GM18507 (cell line): Measurements from ENCODE around the gene PRKN.

Experiments used
- DNase-seq: peaks from one replicate; pipeline ENCODE4 v3.0.0; 2011; ENCODE audit warnings: low read depth; ENCODE audit not compliant: insufficient read length; ENCODE audit errors: extremely low spot score
- FAIRE-seq: peaks from 2 replicates; lab custom pipeline; 2011; peaks lifted over from hg19 to GRCh38; lab: Jason Lieb, UNC

Gene PRKN

GRCh38 chr6:162630069-162630468, 97.5 kb downstream of the PRKN start:
- FAIRE-seq (no peak), DNase-seq (no peak)

DNA sequence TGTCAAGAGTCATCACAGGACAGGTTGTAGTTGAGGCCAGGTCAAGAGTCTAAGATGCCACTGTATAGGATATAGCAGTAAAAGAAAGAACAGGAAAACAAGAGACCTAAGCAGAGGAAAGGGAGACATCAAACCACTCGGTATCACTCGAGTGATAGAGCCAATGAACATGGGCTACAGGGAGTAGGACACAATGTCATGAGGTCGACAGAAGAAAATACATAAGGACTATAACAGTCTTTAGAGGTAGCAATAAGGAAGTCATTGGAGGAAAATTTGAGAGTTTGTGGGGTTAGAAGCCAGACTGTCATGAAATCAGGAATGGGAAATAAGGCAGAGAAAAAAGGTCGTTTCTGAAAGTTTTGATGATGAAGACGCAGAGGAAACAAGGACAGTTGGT, 99.7 kb downstream of the PRKN start:
- FAIRE-seq (no peak), DNase-seq (no peak)

DNA sequence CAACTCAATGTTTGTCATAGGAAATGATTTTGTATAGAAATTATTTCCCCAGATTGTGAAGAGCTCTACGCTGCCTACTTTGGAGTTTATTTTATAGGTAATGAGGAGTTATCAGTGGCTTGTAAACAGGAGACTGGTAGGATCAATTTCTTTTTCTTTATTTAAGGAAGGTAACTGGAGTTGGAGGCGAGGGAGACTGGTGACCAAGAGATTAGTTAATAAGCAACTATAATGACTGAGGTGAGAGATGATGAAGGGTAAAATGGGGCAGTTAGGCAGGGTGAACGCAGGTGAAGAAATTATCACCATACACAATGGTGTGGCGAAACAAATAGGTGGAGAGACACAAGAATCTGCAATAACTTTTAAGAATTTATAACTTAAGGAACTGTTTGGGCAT, 100.2 kb downstream of the PRKN start:
- FAIRE-seq: no peak

GRCh38 chr6:162626869-162627268, 100.7 kb downstream of the PRKN start:
- FAIRE-seq (no peak), DNase-seq (no peak)

More for the DNA sequence above, 100.2 kb downstream of the PRKN start:
- no peak for DNase-seq

DNA sequence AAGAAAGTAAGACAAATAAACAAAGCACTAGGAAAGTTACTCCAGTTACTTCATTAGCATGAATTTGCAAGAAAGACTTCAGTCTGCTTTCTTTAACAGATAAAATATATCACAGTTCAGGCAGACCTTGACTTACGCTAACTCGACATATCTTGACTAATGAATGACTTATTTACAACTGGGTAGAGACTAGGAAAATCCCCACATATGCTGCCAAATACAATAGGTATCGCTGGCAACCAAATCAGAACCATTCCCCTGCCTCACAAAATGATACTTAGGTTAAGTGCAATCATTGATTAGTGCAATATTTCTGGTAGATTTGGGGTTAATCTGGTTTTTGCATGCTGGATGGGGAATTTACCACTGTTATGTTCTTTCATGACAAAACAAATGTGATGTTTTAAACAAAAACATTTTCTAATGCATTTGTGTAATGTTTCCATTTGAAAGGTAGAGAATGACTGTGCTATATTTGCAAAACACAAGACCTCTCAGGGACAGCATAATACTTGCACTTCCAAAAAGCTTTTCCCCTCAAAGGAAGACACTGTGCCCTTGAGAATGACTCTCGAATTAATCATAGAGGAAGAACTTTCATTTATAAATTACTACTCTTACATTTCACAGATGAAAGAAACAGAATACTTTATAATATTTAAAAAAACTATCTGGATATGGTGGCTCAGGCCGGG, 101.6 kb downstream of the PRKN start:
- no peak for DNase-seq

DNA sequence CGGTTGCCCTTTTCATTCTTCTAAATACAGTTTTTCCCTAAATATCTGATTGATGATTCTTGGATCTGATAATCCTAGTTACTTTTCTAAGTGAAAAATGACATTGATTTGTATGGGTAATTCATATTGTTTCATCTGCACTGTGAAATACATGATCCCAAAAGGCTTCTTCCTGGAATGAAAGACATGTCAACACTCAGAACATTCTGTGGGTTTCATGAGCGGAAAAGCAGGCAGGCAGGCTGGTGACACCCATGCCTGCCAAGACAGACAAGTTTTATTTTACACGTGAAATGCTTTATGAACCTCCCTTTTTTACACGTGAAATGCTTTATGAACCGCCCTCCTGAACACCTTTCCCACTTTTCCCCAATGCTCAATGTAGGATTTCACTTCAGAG, 105.0 kb downstream of the PRKN start:
- DNase-seq: no peak
- no peak for FAIRE-seq

More for the DNA sequence above, 101.6 kb downstream of the PRKN start:
- FAIRE-seq: no peak

- DNase-seq: no peak
Observed at GRCh38 chr6:162621246-162621645, 106.3 kb downstream of the PRKN start.

GRCh38 chr6:162620073-162620472, 107.5 kb downstream of the PRKN start:
- FAIRE-seq (no peak), DNase-seq (no peak)

More at GRCh38 chr6:162621246-162621645, 106.3 kb downstream of the PRKN start:
- no peak for FAIRE-seq

DNA sequence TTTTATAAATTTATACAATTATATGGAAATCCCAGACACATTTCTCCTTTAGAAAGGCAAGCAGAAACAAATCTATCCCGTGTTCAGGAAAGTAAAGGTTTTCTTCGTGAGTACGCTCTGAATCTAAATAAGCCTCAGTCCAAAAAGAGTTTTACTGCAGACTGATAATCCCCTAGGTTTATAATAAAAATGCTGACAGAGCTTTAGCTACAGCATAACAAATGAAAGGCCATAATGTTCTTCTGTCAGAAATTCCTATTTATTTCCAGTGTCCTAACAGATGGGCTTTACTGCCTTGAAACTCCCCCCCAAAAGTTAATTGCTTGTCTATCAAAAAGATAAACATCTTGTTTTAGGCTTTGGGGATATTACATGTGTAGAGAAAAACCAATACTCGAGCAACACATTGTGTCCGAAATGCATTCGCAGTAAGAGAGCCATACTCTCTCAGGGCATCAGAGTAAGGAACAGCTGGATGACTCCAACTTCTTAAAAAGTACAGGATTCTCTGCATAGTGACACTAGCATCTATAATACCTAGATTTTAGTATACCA, 109.0 kb downstream of the PRKN start:
- FAIRE-seq (no peak), DNase-seq (no peak)

GRCh38 chr6:162615016-162615705, 112.4 kb downstream of the PRKN start:
- DNase-seq (no peak), FAIRE-seq (no peak)

- FAIRE-seq (no peak), DNase-seq (no peak)
Observed at GRCh38 chr6:162613310-162613709, 114.3 kb downstream of the PRKN start.

DNA sequence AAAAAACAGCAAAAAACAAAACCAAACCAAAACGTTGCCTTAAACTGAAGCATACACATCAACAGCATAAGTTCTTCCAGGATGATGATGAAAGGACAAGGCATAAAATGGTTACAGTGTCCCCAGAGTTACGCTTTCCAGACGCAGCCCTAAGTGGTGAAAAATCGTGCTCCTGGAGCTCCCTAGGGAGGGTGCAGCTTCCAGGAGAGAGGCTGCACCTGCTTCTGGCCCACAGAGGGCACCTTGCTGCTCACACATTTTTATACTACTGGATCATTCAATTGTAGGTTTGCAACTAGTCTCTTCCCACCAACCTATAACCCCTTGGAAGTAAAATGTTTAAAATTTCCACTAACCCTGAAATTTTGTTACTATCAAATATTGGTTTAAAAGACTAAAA, 115.0 kb downstream of the PRKN start:
- DNase-seq (no peak), FAIRE-seq (no peak)

DNA sequence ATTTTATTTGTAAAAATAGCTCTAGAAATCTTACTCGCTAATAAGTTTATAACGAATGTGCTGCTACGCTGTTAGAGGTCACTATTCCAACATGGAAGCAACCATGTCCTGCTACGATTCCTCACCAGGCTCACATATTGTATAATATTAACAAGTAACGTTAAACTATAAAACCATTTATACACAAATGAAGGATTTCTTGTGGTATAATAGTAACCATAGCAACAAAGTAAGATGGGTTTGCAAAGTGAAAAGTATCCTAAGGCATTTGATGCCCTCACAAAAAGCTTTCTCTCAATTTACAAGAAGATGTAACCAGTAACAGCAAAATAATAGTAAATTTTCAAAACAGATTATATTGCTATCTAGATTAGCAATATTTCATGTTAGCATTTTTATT, 117.2 kb downstream of the PRKN start:
- FAIRE-seq (no peak), DNase-seq (no peak)

DNA sequence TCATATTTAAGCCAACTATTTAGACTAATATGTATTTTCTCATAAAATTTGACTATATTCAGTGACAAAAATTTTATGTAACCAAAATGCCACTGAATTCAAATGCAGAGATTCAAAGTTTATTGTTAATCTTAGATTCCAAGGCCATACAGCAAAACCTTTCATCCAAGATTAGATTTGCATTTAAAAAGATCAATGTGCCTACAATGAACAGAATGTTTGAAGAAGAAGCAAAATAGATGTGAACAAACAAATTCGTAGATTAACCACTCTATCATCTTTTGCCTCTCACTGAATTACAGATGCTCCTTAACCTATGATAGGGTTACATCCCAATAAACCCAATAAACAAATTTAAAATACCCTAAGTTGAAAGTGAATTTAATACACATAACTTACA, 121.7 kb downstream of the PRKN start:
- FAIRE-seq (no peak), DNase-seq (no peak)

GRCh38 chr6:162603231-162604015, 124.1 kb downstream of the PRKN start:
- FAIRE-seq: no peak
- DNase-seq: no peak

- FAIRE-seq (no peak), DNase-seq (no peak)
Observed at GRCh38 chr6:162602759-162603158, 124.8 kb downstream of the PRKN start.

DNA sequence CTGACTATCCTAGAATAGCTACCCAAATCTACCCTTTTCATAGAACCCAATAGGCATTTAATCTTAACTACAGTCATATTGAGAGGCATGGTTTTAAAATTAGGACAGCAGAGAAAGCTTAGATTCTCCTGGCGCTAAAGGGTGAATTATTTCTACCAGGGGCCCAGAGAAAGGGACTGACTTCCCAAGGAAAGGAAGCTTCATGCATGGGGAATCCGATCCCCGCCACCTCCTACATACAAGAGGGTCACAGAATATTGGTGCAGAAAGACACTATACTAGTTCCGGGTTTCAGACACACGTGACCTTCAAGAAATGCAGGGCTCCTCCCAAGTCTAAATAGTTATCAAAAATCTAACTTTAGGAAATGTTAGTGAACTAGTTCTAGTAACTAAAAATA, 130.9 kb downstream of the PRKN start:
- DNase-seq (no peak), FAIRE-seq (no peak)

DNA sequence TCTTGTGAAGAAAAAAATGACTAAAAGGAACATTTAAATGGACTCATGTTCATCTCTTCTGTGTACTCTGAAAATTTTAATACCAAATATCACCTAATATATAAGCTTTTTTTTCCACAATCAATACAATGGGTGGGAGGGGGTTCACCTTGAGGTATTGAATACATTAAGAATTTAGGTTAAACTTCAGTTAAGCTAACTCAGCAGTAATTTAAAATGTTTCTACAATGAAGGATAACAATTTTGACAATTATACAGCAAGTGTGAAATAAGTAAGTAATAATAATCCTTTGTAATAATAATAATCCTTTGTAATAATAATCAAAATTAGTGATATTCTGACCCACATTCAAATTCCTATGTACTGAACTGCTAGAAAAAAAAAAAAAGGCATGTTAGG, 136.0 kb downstream of the PRKN start:
- DNase-seq (no peak), FAIRE-seq (no peak)

DNA sequence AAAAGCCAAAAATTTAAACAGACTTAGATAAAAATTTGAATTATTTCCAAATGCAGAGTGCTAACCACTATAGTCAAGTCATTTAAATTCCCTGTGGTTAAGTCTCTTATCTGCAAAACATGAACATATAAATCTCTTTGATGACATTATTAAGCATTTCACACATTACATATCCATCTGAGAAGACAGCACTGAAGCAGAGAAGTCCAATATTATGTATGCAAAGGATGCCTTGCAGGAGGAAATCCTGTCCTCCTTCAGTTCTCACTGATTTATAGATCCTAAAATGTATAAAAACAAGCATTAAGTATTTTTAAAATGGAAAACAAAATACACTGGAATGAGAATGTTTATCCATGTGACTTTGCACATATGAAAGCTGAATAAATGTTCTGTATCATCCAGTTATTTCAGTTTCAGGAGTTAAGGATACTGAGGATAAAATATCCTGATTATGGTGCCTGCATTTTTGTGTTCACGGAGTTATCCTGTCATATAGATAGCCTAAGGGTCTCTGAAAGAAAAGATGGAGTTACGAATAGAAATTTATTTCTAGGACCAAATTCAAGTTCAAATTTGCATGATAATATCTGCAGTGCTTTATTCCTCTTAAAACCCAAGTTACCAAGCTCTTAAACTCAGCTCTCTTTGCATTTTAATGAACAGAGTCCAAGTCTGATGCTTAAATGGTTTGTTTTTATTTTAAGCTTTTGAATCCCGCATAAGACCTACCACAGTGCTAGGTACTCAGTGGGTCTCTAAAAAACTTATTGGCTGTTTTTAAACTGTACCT, 145.4 kb downstream of the PRKN start:
- DNase-seq: no peak
- no peak for FAIRE-seq
